Measurements from ENCODE around the gene TEC. TPM values are rescaled to one million over a fixed set of nuclear protein-coding genes. Genes with fewer than 3 reads are reported as not detected.

Gene TEC
- total and polyA plus RNA-seq, 2 of the 8 experiments (the other 6 are each of a cell fraction or from before 2014, with no cell fraction given) = 0.73 to 1.8 TPM

- H2AFZ ChIP-seq (ENCODE audit: low read length) = no peak overlapping the region
- H2AK5ac ChIP-seq (ENCODE audit: low read depth, low read length) = no peak overlapping the region
- H2BK120ac ChIP-seq (replicated peaks; ENCODE audit: low read depth, low read length) = no peak overlapping the region
- H3K14ac ChIP-seq (ENCODE audit: insufficient read length) = no peak overlapping the region
- H3K9ac ChIP-seq (replicated peaks in 1 of 4; ENCODE audit: extremely low read depth in 1 of 4, low read depth in 3 of 4, low read length in 3 of 4) = no peak overlapping the region
- H3K4me3 ChIP-seq (ENCODE audit: extremely low read depth in 1 of 4, insufficient read depth in 2 of 4, low read depth in 3 of 4, low read length in 4 of 4) = no peak overlapping the region
- H2BK5ac ChIP-seq (ENCODE audit: low read depth, low read length) = no peak overlapping the region
- H2BK20ac ChIP-seq (ENCODE audit: low read length) = no peak overlapping the region
- no peaks in the 10 kb centered on the region for H3K4me1 ChIP-seq (replicated peaks in 1 of 4; ENCODE audit: control insufficient read depth in 3 of 4, insufficient read depth in 4 of 4, low read length in 3 of 4)
- H3K23me2 ChIP-seq (ENCODE audit: low read depth, low read length) = no peaks in the 10 kb centered on the region
- no peak overlapping the region for H2BK12ac ChIP-seq (ENCODE audit: low read depth, low read length)
- H3K79me2 ChIP-seq (ENCODE audit: control insufficient read depth in 1 of 2, insufficient read depth in 2 of 2, low read length in 2 of 2) = peaks cover 5 to 9% of the 10 kb centered on the region in 2 experiments; a peak in 1 of 4 replicates
- H3K27me3 ChIP-seq (replicated peaks in 1 of 4; ENCODE audit: control insufficient read depth in 3 of 4, extremely low read depth in 1 of 4, insufficient read depth in 3 of 4, low read length in 3 of 4) = no peaks in the 10 kb centered on the region
- no peak overlapping the region for H4K5ac ChIP-seq (ENCODE audit: insufficient read length, low read depth, low read length)
- POLR2A ChIA-PET (ENCODE audit: partially characterized antibody) = no interaction called here
- DNase-seq (ENCODE audit: low read depth in 1 of 2, low spot score in 2 of 2) = no peak
- H3K23ac ChIP-seq (ENCODE audit: insufficient read length) = no peak overlapping the region
- no peak overlapping the region for H3K18ac ChIP-seq (ENCODE audit: extremely low read depth, low read length)
- H3K56ac ChIP-seq (replicated peaks; ENCODE audit: insufficient read length, low read depth, low read length) = no peak overlapping the region
- CTCF ChIA-PET (ENCODE audit: partially characterized antibody) = no interaction called here
- 83% methylated on average over 3 of the region's 3 CpGs; no CpG with 5 or more reads in 1 of the 2 experiments for WGBS, 2 experiments (ENCODE audit: extremely low coverage in 1 of 2, insufficient coverage in 1 of 2, insufficient read length in 1 of 2, insufficient replicate concordance in 2 of 2, low coverage in 1 of 2, low lambda C conversion rate in 2 of 2, missing lambda C conversion rate in 1 of 2)
- no peaks in the 10 kb centered on the region for H3K9me3 ChIP-seq (ENCODE audit: insufficient read depth in 2 of 2, low read depth in 1 of 2, low read length in 1 of 2)
- H4K8ac ChIP-seq (ENCODE audit: extremely low read depth, insufficient read depth, low read length) = no peak overlapping the region
- H3K4me2 ChIP-seq (ENCODE audit: insufficient read depth in 1 of 2, low read depth in 2 of 2, low read length in 2 of 2) = no peak overlapping the region
- H3K36me3 ChIP-seq (ENCODE audit: control insufficient read depth in 2 of 4, insufficient read depth in 4 of 4, low read length in 3 of 4) = no peaks in the 10 kb centered on the region
- no peak overlapping the region for H3K4ac ChIP-seq (replicated peaks; ENCODE audit: insufficient read length, low read depth, low read length)
- no peak for FAIRE-seq
- no peak overlapping the region for H4K91ac ChIP-seq (replicated peaks; ENCODE audit: insufficient read length, low read length)
- H3K79me1 ChIP-seq (ENCODE audit: low read depth, low read length) = no peaks in the 10 kb centered on the region
- H4K20me1 ChIP-seq (replicated peaks in 1 of 2; ENCODE audit: control insufficient read depth in 1 of 2, insufficient read depth in 2 of 2, low read length in 2 of 2) = no peaks in the 10 kb centered on the region
- H2BK15ac ChIP-seq (ENCODE audit: low read length) = no peak overlapping the region
- no peak overlapping the region for H3K27ac ChIP-seq (ENCODE audit: low read depth, low read length)
- no peak for TF ChIP-seq CBX8 (IDR thresholded peaks at IDR 0.05; ENCODE audit: borderline replicate concordance, low read depth, low read length)
- TF ChIP-seq SIX5 (IDR thresholded peaks at IDR 0.05; ENCODE audit: low read depth, low read length) = no peak
- TF ChIP-seq RBBP5 (IDR thresholded peaks at IDR 0.05; ENCODE audit: borderline replicate concordance, low read depth, low read length) = no peak
- TF ChIP-seq PHF8 (conservative IDR thresholded peaks at IDR 0.05; ENCODE audit: low read depth, low read length) = no peak
- no peak for TF ChIP-seq SAP30 (IDR thresholded peaks at IDR 0.05; ENCODE audit: insufficient read depth, insufficient replicate concordance, low read length)
- TF ChIP-seq TBP (IDR thresholded peaks at IDR 0.05; ENCODE audit: low read depth, low read length) = no peak
- no peak for TF ChIP-seq SRF (IDR thresholded peaks at IDR 0.05; ENCODE audit: low read depth, low read length)
- TF ChIP-seq TAF1 (IDR thresholded peaks at IDR 0.05; ENCODE audit: low read depth, low read length) = no peak
- TF ChIP-seq SUZ12 (IDR thresholded peaks at IDR 0.05; ENCODE audit: low read length) = no peak
- TF ChIP-seq EP300 (IDR thresholded peaks at IDR 0.05; ENCODE audit: borderline replicate concordance in 1 of 2, low read depth in 2 of 2, low read length in 2 of 2) = no peak
- no peak for TF ChIP-seq KDM4A (IDR thresholded peaks at IDR 0.05; ENCODE audit: low read depth, low read length, severe bottlenecking)
- no peak for TF ChIP-seq TCF12 (IDR thresholded peaks at IDR 0.05; ENCODE audit: low read depth, low read length)
- TF ChIP-seq CBX5 (IDR thresholded peaks at IDR 0.05; ENCODE audit: low read depth, low read length) = no peak
- TF ChIP-seq ZNF274 (IDR thresholded peaks at IDR 0.05; ENCODE audit: borderline replicate concordance, extremely low read depth, low read length) = no peak
- TF ChIP-seq MAX (IDR thresholded peaks at IDR 0.05) = no peak
Measured at GRCh38 chr4:48262926-48263325, 6.7 kb downstream of the TEC start.

All from H1 (cell line).